NCI-H1092 (cell line): ENCODE results near the gene PPP2R2D.

ENCODE experiments used
- DNase-seq: peaks from one replicate; lab custom pipeline; 2025; lab: John Stamatoyannopoulos, UW

Gene PPP2R2D

DNA sequence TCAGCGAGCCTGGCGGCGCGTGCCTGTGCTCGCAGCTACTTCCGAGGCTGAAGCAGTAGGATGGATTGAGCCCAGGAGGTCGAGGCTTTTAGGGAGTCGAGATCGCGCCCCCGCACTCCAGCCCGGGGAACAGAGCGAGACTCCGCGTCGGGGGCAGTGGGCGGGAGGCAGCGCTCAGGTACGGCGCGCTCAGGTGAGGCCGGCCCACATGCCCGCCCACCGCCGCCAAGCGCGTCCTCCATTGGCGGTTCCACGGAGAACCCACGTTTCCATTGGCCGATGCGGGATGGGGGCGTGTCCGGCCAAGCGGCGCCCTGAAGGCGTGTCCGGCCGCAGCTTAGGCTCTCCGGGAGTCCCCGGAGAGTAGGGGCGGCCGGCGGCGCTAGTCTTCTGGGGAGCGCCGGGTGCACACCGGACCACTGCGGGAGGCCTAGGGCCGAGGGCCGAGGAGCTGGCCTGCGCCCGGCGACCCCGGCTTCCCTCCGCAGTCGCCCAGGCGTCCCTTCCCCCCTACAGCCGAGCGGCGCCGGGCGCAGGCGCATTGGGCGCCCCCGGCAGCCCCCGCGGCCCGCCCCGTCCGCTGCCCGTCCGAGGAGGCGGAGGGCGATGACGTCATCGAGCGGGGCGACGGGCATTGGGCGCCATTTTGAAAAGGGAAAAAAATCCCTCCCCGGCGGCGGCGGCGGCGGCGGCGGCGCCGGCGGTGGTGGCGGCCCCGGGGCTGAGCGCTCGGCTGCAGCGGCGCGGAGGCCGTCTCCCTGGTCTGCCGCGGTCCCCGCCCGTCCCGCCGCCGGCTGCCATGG lies at the start of gene PPP2R2D:
Gene PPP2R2D, plus strand, starts transcription at position 659 of the 803 bp plus-strand sequence. Its CDS starts 141 bp downstream, at position 800.
- DNase-seq: peak; percentile 85

DNA sequence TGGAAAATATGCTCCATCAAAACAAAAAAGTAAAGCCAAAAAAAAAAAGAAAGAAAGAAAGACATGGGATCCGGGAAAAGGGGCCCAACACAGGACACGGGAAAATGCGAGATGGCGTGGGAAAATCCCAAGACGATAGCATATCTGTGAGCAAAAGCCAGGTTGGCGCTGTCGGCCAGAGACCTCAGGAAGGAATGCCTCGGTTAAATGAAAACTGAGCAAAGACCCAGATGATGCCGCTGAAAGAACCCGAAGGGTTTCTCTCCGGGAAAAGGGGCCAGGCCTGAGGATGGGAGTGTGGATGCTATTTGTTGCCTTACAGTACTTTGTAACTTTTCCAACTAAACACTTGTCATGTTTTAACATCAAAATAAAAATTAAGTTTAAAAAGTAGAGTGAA lies 49.5 kb upstream of the PPP2R2D start:
- no peak for DNase-seq

DNA sequence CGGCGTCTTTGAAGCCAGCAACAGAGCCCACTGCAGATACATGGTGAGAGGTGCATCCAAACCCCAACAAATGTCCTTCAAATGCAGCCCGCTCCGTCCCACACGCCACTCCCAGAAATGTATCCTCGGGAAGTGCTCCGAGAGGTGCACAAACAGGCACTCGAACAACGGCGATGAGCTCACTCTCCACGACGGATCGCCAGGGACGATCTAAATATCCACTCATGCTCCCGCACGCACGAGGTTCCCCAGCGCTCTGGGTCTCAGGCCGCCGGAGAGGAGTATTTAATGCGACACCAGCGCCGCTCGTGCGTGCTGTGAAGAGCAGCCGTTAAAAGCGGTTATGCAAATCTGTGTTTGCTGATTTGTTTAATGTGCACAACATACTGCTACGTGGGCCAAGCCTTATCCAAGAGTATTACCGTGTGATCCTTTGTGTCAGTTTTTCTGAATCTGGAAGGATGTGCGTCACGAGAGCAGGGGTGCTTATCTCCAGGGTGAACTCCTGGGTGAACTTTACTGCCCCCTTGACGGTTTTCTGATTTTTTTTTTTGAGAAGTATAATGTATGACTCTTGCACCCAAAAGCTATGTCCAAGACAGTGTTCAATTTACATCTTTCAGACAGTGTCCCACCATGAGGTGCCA lies 48.5 kb upstream of the PPP2R2D start:
- no peak for DNase-seq

DNA sequence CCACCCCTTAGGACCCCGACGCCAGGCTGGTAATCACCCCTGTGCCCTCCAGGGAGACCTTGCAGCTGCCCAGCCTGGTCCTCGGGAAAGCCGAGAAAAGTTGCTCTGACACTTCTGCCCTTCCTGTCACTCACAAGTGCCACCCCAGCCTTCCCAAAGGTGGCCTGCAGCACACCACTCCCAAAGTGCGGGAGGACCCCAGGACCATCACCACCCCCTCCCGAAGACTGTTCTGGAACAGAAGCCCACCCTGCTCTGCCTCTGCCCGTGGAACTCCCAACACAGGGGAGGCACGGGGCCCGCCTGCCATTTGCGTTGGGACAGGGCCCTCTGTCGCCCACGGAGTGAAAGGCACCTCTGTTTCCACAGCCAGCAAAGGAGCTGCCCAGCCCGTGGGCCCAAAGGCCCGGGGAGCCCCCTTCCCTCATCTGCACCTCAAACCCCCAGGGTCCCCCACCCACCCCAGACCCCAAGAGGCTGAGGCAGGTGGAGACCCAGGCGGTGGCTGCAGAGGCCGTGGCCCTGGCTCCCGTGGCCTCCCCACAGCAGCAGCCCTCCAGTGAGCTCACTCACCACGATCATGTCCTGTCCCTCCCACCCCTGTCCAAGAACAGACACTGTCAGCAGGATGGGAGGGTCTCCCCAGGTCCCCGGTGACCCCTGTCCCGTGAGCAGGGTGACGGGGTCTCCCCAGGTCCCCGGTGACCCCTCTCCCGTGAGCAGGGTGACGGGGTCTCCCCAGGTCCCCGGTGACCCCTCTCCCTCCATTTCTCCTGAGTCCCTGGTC lies 47.8 kb upstream of the PPP2R2D start:
- no peak for DNase-seq

DNA sequence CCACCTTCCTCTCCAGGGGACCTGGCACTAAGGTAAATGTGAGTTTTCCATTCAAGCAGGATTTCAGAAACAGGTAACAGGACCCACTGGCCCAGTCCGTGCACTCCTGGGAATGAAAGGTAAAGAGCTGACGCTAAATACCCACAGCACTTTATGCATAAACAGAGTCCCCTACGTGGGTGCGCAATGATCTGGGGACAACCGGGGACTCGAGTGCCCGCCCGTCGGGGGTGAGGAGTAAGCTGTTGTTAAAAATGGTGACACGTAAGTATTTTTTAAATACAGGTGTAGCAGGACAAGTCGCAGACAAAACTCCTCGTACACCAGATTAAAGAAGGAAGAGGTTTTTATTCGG lies 47.2 kb upstream of the PPP2R2D start:
- no peak for DNase-seq

DNA sequence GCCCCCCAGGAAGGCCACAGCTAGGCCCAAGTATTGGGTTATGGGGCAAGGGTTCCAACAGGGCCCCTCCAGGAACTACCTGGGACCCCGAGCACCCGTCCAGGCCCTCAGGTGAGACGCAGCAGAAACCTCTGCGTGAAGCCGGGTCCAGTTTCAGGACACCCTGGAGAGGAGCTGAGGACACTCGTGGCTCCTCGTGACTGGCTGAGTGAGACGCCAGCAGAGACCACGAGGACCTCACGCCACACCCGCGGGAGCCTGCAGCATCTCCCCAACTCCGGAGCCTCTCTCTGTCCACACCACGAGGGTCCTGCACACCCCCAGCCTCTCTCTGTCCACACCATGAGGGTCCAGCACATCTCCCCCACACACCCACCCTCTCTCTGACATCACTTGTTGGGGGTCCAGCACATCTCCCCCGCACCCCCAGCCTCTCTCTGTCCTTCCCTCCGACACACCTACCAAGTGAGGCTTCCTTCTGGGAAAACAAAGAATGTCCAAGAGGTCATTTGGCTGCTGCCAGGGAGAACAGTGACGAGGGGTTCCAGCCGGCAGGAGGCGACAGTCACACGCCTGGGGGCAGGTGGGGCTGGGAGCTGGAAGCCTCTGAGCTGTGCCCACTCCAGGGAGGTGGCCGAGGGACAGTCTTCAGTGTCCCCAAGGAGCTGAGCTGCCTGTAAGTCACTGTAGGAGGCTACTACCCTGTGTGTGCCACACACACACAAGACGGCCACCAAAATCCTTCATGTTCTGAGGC lies 46.1 kb upstream of the PPP2R2D start:
- DNase-seq: no peak

DNA sequence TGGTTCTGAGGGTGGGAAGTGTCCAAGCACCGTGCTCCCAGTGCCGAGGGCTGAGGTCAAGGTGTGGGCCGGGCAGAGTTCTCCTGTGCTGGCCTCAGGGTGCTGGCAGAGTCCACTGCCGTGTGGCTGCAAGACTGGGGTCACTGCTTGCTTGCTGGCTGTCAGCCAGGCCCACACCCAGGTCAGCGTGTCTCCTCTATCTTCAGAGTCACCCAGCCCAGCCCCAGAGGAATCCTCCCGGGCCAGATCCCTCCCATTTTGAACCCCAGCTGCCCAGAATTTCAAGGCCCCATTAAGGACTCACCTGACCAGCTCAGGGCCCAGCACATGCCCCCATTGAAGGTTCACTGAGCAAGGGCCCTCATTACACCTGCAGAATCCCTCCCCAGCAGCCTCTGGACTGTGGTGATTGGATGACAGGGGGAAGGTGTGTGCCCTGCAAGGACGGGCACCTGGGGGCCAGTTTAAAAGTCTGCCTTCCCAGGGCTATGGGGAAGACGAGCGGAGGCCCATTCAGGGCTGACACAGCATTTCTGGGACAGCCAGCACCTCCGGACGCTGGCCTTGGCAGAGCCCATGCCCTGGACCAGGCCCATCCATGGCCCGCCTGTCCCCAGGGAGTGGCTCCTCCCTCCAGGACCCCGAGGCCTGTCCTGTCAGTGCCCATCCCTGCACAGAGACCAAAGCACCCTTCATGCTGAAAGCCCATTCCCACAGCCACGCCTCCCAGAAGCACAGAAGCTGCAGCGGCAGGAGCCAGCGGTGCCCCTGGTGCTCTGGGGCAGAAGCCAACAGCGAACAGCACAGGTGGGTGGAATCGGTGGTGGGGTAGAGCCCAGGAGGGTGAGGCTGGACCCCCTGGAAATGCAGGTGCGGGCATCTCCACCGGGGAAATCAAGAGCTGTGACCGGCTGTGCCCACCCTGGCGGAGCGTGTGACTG lies 45.1 kb upstream of the PPP2R2D start:
- no peak for DNase-seq

DNA sequence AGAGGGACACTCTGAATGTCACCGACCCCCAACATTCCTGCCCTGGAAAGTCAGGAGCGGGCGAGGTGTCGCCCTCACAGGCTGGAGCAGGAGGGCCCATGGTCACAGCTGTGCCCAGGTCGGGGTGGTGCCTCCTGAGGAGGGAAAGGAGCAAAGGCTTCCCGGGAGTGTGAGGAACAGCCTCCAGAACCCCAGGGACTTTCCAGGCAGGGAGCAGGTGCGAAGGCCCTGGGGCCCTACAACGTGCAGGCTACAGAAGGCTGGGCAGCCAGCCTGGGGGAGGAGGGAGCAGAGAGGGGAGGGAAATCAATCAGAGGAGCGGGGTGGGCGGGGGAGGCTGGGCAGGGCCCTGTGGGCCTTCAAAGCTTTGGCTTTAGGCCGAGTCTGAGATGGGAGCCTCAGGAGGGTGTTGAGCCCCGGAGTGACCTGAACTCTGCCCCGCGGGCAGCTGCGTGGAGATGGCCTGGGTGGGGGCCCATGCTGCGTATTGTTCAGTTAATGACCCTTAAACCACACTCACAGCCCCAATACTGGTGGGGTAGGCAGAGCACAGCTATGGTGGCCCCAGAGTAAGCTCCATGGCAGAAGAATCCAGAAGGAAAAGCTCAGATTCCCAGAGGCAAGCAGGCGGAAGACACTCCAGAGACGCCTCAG lies 44.2 kb upstream of the PPP2R2D start:
- DNase-seq: no peak

DNA sequence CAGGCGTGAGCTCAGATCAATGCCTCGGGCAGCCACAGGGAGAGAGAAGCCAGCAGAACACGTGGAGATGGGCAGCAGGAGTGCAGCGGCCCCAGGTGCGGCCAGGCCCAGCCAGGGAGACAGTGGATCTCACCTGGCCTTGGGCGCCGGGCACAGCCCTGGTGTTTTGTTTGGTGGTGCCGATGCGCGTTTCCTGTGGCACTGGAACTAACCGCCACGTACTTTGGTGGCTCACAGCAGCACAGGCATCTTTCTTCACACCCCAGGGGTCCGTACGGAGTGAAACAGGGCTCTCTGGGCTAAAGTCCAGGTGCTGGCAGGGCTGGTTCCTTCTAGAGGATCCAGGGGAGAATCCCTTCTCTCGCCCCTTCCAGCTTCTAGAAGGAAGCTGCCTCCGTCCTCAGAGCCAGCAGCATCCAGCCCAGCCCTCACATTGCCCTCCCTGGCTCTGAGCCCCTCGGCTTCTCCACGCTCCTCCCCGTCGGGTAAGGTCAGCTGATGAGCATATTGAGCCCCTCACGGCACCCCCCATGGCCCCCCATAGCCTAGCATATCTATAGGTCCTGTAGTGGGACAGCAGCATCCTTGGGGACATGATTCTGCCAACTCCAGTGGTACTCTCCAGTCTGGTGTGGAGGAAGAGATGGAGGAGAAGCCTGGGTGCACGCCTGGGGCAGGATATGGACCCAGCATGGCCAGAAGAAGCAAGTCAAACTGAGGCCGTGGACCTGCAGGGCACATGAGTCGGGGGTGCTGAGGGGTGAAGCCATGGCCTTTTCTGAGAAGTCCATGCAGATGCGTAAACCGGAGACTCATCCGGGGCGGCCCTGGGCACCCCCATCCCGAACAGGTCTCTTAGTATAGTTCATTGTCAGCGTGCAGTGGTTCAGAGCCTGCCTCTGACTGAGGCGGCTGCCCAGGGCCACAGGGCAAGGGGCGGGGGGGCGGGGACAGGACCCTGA lies 43.4 kb upstream of the PPP2R2D start:
- DNase-seq: no peak

DNA sequence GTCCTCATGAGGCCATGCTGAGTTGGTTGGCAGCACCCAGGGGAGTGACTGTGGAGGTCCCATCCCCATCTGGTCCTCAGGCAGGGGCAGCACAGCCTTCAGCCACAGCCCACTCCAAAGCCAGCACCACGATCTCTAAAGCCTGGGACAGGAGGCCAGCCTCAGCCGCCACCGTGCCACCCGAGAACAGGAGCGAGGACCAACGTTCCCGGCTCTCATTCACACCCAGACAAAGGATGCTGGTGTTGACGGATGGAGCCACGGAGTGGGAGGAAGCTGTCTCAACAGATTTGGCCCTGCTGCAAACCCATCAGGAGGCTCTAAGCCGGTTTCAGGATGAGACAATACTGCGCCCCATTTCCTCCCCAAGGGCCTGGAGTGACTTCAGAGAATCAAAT lies 42.7 kb upstream of the PPP2R2D start:
- DNase-seq: no peak

DNA sequence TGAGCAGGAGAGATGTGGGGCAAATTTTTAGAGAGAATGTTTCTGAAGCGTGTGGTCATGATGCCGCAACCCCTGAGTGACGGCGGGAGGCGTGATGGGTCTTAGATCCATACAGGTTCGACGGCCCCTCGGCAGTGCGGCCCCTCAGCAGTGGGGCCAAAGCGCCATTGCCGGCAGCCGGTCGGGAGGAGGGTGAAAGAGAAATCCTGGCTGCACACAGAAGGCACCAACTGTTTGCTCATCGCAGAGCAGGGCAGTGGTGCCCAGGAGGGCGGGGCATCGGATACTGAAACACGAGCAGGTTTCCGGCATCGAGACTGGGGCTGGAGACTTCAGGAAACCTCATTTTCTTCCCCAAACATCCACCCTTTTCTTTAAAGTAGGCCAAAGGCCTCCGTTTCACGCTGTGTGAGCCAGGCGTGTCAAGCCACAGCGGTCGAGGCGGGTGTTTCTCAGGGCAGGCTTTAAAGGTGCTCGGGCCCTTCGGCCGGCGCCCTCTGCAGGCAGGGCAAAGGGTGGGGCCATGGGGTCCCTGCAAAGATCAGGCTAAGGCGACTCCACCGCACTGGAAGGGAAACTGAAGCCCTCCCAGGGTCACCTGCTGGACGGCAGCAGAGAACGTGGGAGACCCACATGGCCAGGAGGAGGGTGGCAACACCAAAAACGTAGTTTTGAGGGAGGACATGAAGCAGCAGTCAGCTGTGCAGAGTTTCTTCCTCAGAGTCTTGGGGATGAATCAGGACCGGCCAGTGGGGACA lies 42.0 kb upstream of the PPP2R2D start:
- no peak for DNase-seq

DNA sequence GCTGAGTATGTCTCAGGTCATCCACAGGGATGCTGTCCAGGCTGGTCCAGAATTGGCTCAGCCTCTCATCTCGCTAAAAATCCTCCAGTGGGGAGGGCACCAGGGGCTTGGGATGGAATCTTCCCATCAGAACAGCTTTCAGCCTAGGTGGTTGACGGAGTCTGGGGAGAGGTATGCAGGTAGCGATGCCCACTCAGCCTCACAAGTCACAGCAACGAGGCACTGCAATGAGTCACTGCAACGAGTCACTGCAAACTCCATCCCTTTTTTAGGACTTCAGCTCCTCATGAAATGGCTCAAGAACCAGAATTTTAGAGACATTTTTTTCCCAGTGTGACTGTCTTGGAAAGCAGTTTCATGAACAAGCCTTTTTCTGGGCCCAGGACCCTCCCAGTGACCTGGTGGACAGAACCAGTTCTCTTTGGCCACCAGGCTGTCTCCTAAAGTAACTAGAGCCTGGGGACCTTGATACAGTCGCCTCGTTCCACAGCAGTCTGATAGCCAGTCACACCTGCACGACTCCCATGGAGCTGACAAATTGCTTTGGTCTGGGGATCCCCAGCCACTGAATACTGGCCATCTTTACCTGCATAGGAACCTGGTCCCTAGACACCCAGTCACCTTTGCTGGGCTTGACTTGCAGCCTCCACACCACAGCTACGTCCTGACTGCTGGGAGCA lies 41.3 kb upstream of the PPP2R2D start:
- DNase-seq: no peak

DNA sequence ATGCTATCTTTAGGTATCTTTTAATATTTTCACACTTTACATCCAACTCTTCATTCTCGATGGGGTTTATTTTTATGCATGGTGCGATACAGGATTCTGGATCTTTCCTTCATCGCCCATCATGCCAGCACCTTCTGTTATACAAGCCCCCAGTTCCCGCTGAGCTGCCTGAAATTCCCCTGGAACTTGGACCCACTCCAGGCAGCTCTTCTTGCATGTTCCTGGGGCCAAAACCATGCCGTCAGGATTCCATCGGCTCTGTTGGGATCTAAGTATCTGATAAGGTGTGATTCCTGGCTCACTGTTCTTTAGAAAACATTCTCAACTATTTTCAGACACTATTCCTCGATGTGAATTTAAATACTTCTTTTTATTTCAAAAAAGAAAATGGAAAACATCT lies 40.5 kb upstream of the PPP2R2D start:
- no peak for DNase-seq

DNA sequence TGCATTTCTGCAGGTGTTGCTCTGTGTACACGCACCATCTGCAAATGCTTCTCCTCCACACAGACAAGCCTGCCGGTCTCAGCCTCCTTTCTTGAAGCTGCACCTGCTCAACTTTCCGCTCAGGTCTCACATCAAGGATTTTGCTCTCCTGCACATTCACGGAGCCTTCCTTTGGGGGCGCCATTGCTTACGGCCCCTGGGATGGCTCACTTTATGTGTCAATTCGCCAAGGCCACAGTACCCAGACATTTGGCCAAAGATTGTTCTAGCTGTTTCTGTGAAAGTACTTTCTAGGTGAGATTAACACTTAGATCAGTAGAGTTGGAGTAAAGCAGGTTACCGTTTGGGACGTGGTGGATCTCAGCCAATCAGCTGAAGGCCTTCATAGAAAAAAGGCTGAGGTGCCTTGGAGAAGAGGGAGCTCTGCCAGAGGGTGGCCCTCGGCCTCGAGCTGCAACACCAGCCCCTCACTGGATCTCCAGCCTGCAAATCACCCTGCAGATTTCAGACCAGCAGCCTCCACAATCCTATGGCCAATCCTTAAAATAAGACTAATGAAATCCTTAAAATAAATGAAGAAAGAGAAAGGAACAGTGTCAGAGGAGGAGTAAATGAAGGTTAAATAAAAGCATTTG lies 39.9 kb upstream of the PPP2R2D start:
- no peak for DNase-seq

DNA sequence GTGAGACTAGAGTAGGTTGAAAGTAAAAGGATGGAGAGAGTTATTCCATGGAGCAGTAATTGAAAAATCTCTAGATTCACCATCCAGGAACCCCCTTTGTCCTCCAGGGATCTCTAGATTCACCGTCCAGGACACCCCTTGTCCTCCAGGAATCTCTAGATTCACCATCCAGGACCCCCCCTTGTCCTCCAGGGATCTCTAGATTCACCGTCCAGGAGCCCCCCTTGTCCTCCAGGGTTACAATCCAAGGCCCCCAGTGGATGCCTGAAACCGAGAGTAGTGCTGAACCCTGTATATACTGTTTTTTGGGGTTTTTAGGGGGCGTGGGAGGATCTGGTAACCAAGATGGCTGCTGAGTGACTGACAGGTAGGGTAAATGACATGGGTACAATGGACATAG lies 38.3 kb upstream of the PPP2R2D start:
- no peak for DNase-seq

DNA sequence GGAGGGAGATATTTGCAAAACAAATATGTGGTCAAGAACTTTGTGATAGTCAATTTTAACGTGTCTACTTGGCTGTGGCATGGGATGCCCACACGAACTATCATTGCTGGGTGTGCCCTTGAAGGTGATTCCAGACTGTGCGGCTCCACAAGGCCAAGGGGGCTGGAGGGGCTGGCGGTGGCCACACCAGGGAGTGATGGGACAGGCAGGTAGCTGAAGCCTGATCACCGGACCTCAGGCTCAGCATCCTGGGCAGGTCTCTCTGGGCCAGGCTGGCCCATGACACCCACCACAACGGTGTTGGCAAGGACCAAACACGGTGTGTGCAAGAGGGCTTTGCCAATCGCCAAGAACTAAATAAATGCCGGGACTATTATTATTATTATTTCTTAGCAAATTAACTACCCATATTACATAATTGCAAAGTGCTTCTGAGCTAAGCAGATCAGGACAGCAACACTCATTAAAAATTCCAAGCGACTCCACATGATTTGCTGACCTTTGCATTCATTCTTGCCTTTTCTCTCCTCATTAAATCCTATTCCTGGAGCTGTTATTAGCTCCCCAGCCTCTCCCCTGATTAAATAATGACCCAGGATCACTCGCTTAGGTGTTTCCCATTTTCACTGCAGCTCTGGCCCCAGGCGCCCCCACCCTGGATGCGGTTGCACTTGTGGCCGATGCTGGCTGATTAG lies 35.4 kb upstream of the PPP2R2D start:
- no peak for DNase-seq

DNA sequence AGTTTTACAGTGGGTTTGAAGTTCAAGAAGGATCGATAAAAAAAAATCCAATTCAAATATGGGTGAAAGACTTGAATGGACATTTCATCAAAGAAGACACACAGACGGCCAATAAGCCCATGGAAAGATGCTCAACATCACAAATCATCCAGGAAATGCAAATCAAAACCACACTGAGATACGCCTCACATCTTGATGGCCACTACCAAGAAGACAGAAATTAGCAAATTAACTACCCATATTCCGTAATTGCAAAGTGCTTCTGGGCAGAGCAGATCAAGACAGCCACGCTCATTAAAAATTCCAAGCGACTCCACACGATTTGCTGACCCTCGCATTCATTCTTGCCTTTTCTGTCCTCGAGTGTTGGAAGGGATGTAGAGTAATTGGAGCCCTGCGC lies 34.1 kb upstream of the PPP2R2D start:
- DNase-seq: no peak
